ENCODE measurements around the gene CPED1.
"Not testable (repeated sequence)": the region's sequence is repeated elsewhere in the genome, so short reads cannot be mapped to it uniquely, and the experiment has no call there.

CPED1 gene

DNA sequence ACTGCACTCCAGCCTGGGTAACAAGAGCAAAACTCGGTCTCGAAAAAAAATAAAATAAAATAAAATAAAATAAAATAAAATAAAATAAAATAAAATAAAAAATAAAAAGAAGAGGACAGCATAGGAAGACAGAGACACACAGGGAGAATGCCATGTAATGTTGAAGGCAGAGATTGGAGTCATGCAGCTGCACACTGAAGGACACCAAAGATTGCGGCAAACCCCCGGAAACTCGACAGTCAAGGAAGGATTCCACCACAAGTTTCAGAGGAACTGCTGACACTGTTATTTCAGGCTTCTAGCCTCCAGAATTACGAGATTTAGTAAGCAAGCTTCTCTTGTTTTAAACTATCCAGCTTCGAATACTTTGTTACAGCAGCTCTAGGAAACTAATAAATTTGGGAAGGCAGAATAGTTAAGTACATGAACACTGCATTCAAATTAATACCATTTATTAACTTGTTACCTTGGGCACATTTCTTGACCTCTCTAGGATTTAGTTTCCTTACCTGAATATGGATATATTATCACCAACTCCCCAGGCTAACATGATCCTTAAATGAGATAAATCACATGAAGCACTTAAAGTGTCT, 9.5 kb downstream of the CPED1 start:
- peak in 4 of 14 donors; percentile 2 to 39 (median 6) for DNase-seq

DNA sequence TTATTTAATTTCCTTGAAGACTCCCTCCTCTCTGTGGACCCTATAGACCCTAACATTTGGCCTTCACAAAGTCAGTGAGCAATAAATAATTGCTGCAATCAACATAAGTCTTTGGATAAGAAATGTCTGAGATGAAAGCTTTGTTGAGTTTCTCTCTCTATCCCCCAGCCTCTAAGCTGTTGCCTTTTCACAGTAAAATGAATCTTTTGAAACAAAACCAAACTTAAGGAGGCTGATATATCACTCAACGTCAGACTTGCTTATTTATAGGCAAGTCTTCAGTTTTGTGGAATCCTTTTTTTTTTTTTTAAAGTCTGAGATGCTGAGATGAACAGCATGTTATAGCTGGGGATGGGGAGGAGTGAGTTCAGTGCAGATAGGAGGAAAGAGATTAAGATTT, 10.0 kb downstream of the CPED1 start:
- no peak for DNase-seq

DNA sequence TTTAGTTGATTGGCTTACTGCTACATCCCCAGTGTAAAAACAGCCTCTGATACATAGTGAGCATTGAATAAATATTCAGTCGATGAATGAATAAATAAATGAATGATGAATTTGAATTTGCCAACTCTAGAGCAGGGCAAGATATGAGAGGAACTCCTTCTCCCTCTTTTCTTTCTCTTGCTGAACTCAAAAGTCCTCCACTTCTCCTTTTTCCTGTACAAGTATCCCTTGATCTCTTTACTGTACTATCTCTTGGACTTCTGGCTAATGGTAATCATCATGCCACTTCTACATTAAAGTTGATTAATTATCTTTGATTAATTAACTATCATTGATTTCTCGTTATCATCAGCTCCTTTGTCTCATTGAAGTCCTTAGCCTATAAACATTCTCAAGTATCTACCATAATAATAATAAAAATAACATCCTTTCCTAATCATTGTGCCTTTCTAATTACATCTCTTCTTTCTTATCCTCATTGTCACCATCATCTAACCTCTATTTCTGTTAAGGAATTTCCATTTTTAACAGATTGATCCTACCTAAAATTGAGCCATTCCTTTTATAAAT, 10.6 kb downstream of the CPED1 start:
- DNase-seq = no peak

DNA sequence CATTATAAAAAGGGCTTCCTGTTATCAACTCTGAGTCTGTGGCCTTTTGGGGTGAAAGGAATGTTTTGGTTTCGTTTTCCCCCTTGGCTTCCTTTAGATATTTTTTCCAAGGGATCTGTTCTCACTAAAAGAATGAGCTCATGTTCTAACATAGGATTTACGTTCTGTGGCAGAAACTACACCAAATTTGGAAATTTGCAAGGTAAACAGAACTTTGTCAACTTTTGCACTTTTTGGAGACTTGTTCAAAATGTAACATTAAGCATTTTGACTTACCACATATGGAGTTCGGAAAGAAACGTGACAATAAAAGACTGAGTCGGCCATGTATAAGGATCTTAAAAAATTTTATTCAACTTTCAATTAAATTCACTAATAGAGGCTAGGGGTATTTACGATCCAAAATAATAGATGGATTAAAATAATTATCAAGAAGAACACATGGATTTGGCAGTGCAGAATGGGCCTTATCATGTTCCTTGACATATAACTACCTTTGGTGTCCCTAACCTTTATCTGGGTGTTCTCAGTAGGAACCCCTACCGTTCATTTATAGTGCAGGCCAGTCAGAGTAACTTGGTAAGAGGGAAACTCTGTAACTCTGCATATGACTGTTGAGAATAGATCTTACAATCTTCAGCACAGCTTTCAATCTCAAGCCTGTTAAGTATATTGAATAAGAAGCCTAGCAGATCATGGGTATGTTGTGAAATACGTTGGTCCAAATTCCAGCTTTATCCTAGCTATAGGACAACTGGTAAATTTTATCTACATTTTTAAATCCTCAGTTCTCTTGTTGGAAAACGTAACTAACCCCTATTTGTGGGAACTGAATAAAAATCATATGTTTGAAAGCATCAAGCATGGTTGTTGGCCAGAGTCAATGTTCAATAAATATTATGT, 11.8 kb downstream of the CPED1 start:
- DNase-seq = no peak

DNA sequence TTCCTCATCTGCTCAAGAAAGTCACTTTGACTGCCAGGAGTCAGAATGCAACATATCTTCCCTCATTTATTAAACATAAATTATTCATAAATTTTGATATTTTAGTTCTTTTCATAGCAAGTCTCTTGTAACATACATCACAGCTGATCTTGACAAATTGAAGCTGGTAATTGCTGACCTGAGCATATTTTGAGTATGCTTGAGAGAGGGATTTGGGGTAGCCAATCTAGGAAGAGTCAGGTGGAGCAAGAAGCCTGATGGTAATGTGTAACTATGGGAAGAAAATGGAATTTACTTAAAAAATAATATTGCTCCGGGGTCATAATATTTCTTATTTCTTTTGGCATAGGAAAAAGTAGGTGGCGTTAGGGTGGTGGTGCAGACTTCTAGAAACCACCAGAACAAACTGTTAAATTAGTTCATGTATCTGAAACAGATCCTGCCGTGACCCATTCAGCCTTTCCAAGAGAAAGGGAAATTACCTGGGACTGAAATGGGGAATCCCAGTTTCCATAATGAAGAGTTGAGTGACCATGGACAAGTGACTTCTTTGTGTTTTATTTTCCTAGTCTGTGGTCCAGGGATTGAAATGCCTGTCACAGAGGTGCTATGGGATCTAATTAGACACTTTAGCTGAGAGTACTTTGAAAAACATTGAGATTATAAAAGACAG, 12.9 kb downstream of the CPED1 start:
- DNase-seq = no peak

DNA sequence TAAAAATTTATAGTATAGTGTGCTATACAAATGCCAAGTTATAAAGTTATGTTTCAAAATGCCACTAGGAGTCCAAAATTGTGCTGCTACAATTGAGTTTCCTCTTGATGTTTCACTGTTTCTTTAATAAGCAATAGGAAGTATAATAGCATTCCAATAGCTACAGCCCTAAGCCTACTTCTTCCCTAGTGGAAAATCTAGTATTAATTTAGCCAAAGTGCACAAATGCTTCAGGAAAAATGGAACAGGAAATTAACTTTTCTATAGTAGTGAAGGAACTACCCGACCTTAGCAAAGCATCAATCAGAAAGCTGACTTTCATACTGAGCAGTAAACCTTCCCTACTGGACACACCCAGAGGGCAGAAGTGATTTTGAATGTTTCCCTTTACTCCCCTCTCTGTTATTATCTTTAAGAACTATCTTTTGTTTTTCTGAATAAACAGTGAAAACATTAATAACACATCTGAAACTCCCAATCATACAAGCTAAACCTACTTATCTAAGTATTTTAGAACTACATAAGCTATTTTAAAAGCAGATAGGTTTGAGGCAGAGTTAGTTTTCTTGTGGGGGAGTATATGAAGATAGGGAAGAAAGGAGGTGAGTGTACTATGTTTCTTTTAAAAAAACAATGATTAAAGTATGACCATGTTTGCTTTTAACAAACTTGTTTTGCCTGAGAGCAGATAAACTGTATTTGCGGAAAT, 13.7 kb downstream of the CPED1 start:
- no peak for DNase-seq

DNA sequence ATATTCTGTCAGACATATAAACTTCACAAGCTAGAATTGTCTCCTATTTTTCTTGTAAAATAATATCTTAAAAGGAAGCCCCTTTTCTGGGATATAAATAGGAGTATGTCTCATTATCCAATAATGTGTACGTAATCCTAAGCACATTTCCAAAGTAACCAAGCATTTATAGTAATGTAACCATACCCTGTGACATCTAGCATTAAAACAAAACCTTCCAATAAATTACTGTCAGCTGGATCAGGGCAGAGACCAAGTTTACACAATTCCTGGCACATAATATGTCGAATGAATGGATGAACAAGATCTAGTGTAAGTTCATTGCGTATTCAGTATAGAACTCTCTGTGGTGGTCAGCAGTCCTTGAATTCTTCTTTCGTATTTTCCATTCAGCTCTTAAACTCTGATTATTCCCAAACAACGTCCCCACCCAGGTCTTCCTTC, 14.3 kb downstream of the CPED1 start:
- no peak for DNase-seq

DNA sequence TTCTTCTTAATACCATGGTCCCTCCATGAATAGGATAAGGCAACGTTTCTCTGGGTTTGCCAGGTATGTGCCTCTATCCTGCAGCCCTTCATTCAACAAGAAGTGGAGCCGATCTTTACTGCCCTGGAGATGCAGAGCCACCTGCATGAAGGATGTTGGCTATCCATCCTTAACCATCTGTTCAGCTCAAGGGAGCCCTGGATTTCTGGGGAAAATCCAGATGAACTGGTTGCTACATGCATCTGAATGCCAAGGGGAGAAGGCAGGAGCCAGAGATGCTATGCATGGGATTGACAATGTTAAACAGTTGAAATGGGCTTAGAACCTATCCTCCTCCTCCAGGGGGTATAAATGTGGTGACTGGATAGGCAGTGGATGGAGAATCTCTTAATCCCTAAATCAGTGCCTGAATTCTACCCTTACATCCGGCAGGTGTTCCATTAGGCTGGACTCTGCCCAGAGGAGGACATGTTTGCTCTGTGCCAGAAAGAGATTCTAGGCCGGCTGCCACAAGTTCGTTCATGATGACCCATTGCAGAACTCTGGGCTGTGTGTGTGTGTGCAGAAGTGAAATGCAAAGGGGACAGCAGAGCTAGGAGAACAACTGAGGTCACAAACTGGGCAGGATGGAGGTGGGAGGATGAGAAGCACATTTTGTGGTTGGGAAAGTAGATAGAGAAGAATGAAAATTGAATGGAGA, 15.6 kb downstream of the CPED1 start:
- DNase-seq = peak in 1 of 14 donors; percentile 92

DNA sequence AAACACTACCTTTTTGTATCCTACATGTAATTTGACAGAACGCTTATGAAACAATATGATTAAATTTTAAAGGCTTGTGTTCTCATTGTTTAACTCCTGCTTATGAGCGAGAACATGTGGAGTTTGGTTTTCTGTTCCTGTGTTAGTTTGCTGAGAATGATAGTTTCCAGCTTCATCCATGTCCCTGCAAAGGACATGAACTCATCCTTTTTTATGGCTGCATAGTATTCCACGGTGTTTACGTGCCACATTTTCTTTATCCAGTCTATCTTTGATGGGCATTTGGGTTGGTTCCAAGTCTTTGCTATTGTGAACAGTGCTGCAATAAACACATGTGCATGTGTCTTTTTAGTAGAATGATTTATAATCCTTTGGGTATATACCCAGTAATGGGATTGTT, 16.5 kb downstream of the CPED1 start:
- not testable (repeated sequence) for DNase-seq

DNA sequence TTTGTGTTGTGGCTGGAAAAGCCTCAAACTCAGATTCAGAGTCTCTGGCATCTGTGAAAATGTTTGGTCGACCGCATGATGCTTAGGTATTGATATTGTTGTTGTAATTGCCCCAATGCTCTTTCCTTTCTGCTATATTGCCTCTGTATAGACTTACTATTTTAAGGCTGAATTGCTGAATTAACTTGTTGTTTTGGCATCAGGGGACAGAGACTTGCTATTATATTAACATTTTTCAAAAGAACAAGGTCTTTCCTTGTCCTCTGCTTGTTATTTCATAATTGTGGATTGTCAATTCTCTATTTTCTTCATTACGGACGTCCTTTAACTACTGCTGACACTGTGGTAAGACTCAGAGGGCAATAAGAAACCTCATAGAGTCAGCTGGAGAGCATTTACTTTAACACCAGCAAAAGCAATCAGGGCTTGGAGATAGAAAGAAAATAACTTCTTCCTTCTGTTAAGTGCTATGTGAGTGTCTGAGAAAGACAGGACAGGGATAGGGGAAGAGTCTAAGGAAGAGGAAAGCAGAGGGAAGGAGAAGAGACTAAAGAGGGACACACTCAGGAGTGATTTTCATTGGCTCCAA, 17.6 kb downstream of the CPED1 start:
- DNase-seq = no peak

DNA sequence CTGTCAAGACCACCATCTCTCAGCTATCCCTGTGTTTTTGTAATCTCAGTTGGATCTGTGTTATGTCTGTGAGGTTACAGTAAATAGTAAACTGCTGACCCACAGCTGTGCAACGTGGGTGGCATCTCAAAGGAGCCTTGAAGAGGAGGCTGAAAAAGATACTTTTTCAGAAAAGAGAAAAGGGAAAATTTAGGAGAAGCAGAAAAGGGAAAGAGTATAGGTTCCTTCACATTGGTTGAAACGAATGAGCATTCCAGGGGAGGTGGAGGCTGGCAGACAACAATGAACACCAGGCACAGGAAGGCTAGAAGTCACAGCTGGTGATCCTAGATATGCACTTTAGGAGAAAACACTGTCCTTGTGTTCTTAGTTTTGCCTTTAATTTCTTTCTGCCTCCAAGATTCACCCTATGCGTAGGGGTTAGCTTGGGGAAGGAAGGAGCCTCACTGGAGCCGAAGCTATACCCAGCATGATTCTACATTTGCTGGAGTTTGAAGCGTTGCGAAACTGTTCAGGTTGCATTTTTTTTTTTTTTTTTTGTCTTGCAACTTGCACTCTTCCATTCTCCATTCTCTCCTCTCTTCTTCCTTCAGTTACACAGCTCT, 18.3 kb downstream of the CPED1 start:
- no peak for DNase-seq

DNA sequence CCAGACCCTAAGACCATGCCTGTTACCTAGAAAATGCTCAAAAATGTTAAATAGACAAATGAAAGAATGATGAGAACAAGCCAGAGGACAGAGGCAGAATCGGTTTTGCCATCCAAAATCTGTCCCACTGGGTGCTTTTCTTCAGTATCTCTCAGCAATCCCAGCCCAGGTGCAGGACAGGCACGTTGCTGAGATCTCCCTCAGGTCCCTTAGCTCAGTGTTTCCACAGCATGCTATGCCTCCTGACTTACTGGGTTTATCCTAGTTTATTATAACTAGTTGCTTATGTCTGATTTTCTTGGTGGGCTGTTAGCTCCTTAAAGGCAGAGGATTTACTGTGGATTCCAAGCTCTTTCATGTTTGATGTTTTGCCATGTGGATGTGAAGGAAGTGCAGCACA, 20.3 kb downstream of the CPED1 start:
- no peak for DNase-seq

DNA sequence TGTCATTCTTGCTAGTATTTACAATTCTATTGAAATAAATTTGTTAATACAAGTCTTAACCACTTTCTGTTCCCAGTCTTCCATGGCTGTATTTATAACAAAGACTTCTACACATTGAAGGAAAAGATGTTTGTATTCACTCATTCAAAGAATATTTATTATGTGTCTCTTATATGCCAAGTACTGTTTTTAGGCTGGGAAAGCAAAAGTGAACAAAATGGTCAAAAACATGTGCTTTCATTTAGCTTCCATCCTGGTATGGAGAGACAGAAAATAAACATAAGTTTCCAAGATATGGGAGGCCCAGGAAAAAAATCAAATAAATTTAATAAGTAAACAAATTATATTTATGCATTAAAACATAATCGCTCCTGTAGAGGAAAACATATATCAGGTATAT, 22.9 kb downstream of the CPED1 start:
- DNase-seq = no peak

DNA sequence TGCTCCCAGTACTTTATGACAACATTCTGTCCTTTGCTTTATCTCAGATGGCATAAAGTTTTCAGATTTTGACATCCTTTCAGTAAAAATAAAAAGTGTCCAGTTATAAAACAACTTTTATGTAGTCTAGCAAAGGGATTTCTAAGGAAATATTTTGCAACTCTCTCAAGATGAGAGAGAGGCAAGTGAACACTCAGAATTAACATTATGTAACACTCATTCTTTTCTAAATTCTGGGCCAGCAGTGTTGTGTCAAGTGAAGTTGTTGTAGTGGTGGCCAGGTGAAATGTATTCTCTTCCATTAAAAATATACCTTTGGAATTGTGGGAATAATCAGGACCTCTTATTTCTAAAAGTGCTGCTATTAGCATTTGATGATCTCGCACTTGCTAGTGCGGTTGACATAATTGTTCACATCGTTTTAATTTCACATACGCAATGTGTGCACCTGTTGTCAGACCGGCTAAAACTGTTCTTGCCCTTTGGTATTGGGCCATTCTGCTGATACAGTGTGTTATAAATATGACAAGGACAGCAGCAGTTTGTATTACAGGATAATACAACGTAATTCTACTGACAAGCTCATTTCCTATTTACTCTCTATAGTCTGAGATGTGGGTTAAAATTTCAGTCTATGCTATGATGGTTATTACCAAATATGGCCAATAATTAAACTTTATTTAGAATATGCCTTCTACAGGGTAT, 23.8 kb downstream of the CPED1 start:
- DNase-seq = no peak

DNA sequence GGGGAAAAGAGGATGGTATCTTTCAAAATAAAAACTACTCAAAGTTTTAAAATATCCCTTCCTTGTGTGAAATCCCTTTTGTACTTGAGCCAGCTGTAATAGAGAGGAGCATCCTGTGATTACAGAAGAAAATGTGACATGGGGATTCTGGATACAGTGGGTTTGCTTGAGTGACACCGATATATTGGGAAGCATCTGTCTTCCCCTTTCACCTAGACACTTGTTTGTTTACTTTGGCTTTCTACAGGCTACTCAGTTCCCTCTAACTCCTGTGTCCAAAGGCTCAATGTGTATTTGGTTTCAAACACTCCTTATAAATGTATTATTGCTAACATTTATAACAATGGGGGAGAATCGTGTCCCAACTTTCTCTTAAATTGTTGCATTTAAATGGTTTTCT, 24.4 kb downstream of the CPED1 start:
- no peak for DNase-seq

DNA sequence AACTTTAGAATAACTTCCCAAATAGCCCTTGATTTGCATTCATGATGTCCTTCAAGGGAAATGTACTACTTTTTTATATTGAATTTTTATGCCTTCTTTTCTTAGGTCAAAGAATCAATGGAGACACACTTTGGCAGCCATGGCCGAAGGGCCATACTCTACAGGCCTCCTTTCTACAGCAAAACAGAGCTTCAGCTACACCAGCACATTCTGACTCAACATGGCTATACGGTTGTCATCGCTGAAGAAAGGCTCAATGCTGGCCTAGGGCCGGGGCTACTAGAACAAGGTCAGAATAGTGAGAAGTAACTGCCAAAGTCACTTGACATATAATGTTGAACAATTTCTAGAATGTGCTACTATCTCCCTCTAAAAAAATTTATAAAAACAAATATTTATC, 27.0 kb downstream of the CPED1 start:
- DNase-seq = no peak

DNA sequence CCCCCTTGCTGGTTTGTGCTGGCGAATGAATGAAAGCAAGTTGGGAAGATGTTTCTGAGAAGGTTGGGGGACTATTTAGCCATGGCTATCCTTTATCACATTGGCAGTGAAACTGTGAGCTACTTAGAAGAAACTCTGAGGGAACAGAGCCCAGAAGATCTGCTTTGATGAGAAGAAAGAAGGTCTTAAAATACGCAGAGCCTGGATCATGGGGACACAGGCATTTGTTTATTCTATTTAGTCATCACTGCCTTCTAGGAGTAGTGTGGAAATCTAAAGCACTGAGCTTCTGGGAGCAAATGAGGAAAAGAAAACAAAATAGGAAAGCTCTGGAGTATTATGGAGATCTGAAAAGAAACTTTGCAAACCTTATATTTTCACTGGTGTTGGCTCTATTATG, 28.5 kb downstream of the CPED1 start:
- no peak for DNase-seq

DNA sequence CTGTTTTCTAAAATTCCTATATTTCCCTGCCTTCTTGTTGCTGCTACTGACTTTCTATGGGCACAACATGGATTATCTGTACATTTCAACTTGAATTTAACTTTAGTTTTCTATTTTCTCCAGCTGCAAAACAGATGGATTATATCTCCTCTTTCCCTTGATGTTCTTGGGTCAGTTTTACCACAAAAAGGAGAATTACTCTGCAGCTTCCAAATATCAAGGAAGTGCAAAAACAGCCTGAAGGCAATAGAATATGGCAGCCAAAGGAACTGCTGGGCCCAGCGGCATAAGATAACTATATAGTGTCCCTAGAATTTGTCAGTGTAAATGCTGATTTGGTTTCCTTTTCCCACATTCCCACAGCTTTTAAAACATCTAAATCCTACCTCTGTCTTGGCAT, 29.1 kb downstream of the CPED1 start:
- DNase-seq = no peak

DNA sequence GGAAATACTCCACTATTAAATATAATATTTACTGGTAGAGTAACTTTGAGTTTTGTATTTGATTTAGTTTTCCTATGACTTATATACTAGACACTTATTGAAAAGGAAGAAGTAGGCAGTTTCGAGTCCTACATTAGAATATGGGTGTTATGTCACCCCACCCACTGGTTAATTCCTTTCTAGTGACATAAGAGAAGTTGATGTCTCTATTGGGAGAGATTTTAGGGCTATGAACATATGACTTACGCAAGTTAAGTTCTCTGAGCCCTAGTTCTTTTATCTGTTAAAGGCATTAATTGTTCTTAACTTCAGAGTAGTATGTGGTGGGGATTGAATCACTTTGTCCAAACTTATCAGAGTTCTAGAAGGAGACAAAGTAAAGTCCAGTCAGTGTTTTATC, 30.5 kb downstream of the CPED1 start:
- DNase-seq = no peak

DNA sequence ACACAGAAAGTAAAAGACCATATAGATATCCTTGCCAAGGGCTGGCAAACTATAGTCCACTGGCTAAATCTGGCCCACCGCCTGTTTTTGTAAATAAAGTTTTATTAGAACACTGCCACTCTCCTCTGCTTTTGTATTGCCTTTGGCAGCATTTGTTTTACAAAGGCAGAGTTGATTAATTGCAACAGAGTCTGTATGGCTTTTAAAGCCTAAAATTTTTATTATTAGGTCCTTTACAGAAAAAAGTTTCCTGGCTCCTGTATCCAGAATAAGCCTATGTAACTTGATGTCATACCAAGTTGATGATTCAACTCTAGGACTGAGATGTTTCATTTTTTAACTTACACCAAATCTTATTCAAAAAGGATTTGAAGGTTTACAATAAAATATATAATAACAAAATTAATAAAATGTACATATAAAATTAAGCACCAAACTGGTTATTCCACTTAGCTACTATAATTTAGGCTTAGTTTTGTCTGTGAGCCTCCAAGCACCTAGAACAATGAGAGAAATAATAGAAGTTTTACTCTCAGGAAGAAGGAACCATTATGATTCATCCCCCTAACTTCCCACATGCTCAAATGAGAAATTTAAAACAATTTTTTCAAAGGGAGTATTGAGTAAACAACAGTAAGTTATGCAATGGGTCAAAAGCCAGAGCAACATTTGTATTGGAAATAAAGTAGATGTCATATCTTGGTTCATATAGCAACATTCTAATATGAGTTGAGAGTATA, 31.9 kb downstream of the CPED1 start:
- no peak for DNase-seq
